Subcutaneous abdominal adipose tissue (tissue), 5 donors: ENCODE data around the gene CYP27A1.

Experiments
- H3K27ac ChIP-seq: one replicate; pipeline ENCODE4 v1.7.0; 2013; ENCODE audit warnings: low read depth, mild to moderate bottlenecking, inconsistent platforms, low read length, moderate library complexity
- H3K27me3 ChIP-seq, 5 donors: one replicate each; pipeline ENCODE4 v1.7.0; 2013; ENCODE audit warnings: low read length in 5 of 5, inconsistent platforms in 1 of 5; ENCODE audit not compliant: control insufficient read depth in 5 of 5, insufficient read depth in 4 of 5
- H3K36me3 ChIP-seq, 5 donors: one replicate each; pipeline ENCODE4 v1.7.0; 2013; ENCODE audit warnings: low read length in 5 of 5; ENCODE audit not compliant: control insufficient read depth in 5 of 5, insufficient read depth in 5 of 5
- H3K4me1 ChIP-seq, 5 donors: one replicate each; pipeline ENCODE4 v1.7.0; 2013; ENCODE audit warnings: low read length in 5 of 5, mild to moderate bottlenecking in 3 of 5, moderate library complexity in 1 of 5; ENCODE audit not compliant: control insufficient read depth in 5 of 5, insufficient read depth in 5 of 5
- H3K4me3 ChIP-seq, 5 donors: one replicate each; pipeline ENCODE4 v1.7.0; 2013; ENCODE audit warnings: low read length in 5 of 5, low read depth in 1 of 5
- H3K9ac ChIP-seq, 5 donors: one replicate each; pipeline ENCODE4 v1.7.0; 2013; ENCODE audit warnings: low read length in 5 of 5, mild to moderate bottlenecking in 4 of 5, moderate library complexity in 3 of 5
- H3K9me3 ChIP-seq, 5 donors: one replicate each; pipeline ENCODE4 v1.7.0; 2013; ENCODE audit warnings: low read length in 5 of 5; ENCODE audit not compliant: control insufficient read depth in 5 of 5
- donor health status: healthy.
- donor health status: healthy.
- donor health status: healthy.
- donor health status: healthy.
- donor health status: healthy.

CYP27A1 gene

DNA sequence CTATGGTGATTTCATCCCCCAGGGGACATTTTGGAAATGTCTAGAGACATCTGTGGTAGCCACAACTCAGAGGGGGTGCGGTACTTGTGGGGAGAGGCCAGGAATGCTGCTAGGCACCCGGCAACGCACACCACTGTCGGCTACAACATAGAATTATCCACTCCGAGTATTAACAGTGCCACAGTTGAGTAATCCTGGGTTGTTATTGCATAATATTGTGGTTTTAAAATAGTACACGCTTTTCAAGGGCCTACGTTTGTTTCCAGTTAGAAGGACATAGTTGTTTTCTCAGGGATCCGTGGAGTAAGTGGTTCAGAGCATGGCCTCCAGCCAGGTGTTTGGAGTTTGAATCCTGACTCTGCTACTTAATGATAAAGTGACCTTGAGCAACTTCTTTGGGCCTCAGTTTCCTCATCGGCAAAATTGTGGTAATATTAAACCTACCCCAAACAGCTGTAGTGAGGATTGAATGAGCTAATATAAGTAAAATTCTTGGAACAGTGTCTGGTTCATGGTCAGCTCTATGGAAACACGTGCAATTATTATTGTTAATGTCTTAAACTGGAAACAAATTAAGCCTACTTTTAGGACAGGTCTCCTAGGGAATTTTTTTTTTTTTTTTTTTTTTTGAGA, 24.5 kb downstream of the CYP27A1 start:
- H3K4me3 ChIP-seq, result peak overlapping the region in 2 of 5 donors; percentile 16 to 22
- peaks cover 0 to 10% (median 0%) of the 10 kb centered on the region in 5 donors for H3K9me3 ChIP-seq
- H3K27ac ChIP-seq, result peak overlapping the region; percentile 38
- no peaks in the 10 kb centered on the region for H3K27me3 ChIP-seq
- H3K4me1 ChIP-seq, result peaks cover 2 to 14% (median 10%) of the 10 kb centered on the region in 5 donors
- no peaks in the 10 kb centered on the region for H3K36me3 ChIP-seq
- H3K9ac ChIP-seq, result no peak overlapping the region

DNA sequence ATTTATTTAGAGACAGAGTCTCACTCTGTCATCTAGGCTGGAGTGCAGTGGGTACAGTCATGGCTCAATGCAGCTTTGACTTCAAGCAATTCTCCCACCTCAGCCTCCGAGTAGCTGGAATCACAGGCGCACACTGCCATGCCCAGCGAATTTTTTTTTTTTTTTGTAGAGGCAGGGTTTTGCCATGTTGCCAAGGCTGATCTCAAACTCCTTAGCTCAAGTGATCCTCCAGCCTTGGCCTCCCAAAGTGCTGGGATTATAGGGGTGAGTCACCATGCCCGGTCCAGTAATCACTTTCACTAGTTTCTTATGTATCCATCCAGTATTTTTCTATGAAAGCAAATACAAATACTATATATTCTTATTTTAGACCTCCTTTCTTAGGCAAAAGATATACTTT, 25.7 kb downstream of the CYP27A1 start:
- H3K27me3 ChIP-seq, result no peaks in the 10 kb centered on the region
- no peak overlapping the region for H3K27ac ChIP-seq
- no peak overlapping the region for H3K9ac ChIP-seq
- no peak overlapping the region for H3K4me3 ChIP-seq
- peaks cover 2 to 14% (median 10%) of the 10 kb centered on the region in 5 donors for H3K4me1 ChIP-seq
- peaks cover 0 to 10% (median 0%) of the 10 kb centered on the region in 5 donors for H3K9me3 ChIP-seq
- H3K36me3 ChIP-seq, result peaks cover 0 to 7% (median 5%) of the 10 kb centered on the region in 5 donors

DNA sequence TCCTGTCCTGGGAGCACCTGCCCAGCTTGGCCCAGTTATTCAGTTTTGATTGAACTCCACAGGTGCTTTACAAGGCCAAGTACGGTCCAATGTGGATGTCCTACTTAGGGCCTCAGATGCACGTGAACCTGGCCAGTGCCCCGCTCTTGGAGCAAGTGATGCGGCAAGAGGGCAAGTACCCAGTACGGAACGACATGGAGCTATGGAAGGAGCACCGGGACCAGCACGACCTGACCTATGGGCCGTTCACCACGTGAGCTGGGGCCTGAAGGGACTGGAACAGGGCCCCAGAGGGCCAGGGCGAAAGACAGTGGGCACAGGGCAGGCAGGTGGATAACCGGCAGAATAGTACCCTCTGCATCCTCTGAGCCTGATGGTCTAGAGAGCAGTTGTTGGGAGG, 27.6 kb downstream of the CYP27A1 start:
- Histone ChIP-seq H3K27ac (no peak overlapping the region), H3K9ac (no peak overlapping the region), H3K4me3 (no peak overlapping the region), H3K4me1 (peaks cover 2 to 14% (median 10%) of the 10 kb centered on the region in 5 donors), H3K27me3 (no peaks in the 10 kb centered on the region), H3K36me3 (peaks cover 0 to 25% (median 21%) of the 10 kb centered on the region in 5 donors), H3K9me3 (peaks cover 0 to 6% (median 0%) of the 10 kb centered on the region in 5 donors)

DNA sequence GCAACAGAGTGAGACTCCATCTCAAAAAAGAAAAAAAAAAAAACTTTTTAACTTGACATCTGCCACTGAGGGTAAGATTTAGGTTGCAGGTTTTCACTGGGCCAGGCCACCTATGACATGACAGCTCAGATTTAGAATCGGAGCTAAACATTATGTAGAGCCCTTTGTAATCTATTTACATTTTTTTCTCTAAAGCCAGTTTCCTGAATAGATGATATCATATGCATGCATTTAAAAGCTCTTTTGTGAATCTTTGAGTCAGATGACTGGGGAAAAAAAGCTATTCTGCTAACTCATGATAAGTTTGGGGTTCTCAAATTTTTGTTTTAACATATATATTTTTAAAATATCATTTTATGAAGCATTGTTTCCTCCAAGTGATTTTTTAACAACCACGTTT, 28.3 kb downstream of the CYP27A1 start:
- Histone ChIP-seq H3K27ac (no peak overlapping the region), H3K9me3 (no peaks in the 10 kb centered on the region), H3K36me3 (peaks cover 0 to 33% (median 29%) of the 10 kb centered on the region in 5 donors), H3K27me3 (no peaks in the 10 kb centered on the region), H3K9ac (no peak overlapping the region), H3K4me3 (no peak overlapping the region), H3K4me1 (peaks cover 2 to 13% (median 10%) of the 10 kb centered on the region in 5 donors)

DNA sequence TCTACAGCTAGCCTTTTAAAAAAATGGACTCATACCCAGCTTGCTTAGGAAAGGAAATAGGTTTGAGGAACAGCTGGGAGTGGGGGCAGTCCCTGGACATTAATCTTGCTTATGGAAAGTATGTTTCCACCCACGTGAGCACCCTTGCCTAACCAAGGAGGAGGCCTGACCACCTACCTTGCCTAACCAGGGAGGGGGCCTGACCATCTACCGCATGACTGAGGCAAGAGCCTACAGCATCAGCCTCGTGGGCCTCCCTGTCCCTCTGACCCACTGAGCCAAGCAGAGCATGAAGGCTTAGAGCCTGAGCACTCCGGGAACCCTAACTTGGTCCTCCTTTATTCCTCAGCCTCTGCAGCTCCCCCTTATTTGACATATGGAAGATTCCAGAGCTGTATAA, 29.4 kb downstream of the CYP27A1 start:
- Histone ChIP-seq H3K9ac (no peak overlapping the region), H3K36me3 (peaks cover 0 to 41% (median 36%) of the 10 kb centered on the region in 5 donors), H3K4me3 (no peak overlapping the region), H3K9me3 (no peaks in the 10 kb centered on the region), H3K4me1 (peaks cover 0 to 3% (median 3%) of the 10 kb centered on the region in 5 donors), H3K27me3 (no peaks in the 10 kb centered on the region), H3K27ac (no peak overlapping the region)

DNA sequence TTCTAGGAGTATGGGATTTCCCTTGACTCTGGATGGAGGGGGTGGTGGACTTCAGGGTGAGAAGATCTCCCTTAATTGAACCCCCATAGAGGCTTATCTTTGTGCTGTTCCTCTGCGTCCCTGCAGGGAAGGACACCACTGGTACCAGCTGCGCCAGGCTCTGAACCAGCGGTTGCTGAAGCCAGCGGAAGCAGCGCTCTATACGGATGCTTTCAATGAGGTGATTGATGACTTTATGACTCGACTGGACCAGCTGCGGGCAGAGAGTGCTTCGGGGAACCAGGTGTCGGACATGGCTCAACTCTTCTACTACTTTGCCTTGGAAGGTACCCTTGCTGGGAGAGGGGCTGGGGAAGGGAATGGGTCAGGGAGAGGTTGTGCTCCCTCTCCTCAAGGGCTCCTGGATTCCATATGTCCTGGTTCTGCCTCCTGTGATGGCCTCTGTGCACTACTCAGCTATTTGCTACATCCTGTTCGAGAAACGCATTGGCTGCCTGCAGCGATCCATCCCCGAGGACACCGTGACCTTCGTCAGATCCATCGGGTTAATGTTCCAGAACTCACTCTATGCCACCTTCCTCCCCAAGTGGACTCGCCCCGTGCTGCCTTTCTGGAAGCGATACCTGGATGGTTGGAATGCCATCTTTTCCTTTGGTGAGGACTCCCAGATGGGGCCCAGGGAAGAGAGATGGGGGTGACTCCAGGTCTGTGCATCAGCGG, 30.3 kb downstream of the CYP27A1 start:
- peaks cover 0 to 47% (median 39%) of the 10 kb centered on the region in 5 donors for H3K36me3 ChIP-seq
- no peak overlapping the region for H3K9ac ChIP-seq
- H3K9me3 ChIP-seq, result no peaks in the 10 kb centered on the region
- H3K4me3 ChIP-seq, result no peak overlapping the region
- H3K27me3 ChIP-seq, result no peaks in the 10 kb centered on the region
- H3K27ac ChIP-seq, result no peak overlapping the region
- no peaks in the 10 kb centered on the region for H3K4me1 ChIP-seq

DNA sequence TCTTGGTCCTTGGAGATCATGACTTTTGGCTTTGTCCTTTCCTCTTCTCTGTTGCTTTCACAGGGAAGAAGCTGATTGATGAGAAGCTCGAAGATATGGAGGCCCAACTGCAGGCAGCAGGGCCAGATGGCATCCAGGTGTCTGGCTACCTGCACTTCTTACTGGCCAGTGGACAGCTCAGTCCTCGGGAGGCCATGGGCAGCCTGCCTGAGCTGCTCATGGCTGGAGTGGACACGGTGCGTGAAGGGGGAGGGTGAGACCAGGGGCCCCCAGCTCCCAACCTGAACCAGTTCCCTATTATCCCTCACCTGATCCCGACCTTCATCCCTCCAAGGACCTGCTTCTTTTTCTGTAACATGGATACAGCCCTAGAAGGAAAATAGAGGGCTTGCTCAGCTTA, 30.9 kb downstream of the CYP27A1 start:
- H3K36me3 ChIP-seq, result peaks cover 0 to 52% (median 43%) of the 10 kb centered on the region in 5 donors
- H3K4me3 ChIP-seq, result no peak overlapping the region
- H3K9me3 ChIP-seq, result no peaks in the 10 kb centered on the region
- no peaks in the 10 kb centered on the region for H3K27me3 ChIP-seq
- no peak overlapping the region for H3K9ac ChIP-seq
- H3K4me1 ChIP-seq, result no peaks in the 10 kb centered on the region
- no peak overlapping the region for H3K27ac ChIP-seq

DNA sequence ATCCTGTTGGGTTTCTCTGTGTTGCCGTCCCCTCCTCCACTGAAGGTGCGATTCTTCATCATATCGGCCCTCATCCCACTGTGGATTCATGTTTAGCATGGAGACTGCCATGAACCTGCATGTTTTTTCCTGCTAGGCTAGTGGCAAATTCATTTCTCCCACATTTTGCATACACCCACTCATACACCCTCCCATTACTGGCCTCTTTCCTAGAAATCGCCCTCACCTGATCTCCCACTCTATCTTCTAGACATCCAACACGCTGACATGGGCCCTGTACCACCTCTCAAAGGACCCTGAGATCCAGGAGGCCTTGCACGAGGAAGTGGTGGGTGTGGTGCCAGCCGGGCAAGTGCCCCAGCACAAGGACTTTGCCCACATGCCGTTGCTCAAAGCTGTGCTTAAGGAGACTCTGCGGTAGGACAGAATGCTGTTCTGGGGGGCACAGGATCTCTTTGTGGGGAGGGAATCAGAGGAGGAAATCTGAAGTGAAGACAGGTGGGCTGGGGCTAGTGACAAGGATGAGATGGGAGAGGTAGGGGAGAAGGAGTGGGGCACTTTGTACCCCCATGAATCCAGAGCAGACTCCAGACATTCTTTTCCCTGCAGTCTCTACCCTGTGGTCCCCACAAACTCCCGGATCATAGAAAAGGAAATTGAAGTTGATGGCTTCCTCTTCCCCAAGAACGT, 32.0 kb downstream of the CYP27A1 start:
- H3K4me1 ChIP-seq, result no peaks in the 10 kb centered on the region
- H3K4me3 ChIP-seq, result no peak overlapping the region
- H3K9me3 ChIP-seq, result no peaks in the 10 kb centered on the region
- no peaks in the 10 kb centered on the region for H3K27me3 ChIP-seq
- H3K36me3 ChIP-seq, result peaks cover 0 to 61% (median 50%) of the 10 kb centered on the region in 5 donors
- H3K9ac ChIP-seq, result no peak overlapping the region
- no peak overlapping the region for H3K27ac ChIP-seq

DNA sequence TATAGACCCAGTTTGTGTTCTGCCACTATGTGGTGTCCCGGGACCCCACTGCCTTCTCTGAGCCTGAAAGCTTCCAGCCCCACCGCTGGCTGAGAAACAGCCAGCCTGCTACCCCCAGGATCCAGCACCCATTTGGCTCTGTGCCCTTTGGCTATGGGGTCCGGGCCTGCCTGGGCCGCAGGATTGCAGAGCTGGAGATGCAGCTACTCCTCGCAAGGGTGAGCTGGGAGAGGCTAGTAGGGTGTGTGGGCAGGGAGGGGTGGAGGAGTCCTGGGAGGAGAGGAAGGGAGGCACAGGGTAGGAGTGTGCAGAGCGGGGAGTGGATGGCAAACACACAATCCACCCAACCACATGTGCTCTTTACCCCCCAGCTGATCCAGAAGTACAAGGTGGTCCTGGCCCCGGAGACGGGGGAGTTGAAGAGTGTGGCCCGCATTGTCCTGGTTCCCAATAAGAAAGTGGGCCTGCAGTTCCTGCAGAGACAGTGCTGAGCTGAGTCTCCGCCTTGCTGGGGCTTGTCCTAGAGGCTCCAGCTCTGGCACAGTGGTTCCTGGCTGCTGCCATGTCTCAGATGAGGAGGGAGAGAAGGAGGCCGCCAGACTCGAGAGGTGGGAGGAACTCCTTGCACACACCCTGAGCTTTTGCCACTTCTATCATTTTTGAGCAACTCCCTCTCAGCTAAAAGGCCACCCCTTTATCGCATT, 32.7 kb downstream of the CYP27A1 start:
- H3K4me1 ChIP-seq, result no peaks in the 10 kb centered on the region
- H3K9ac ChIP-seq, result no peak overlapping the region
- no peak overlapping the region for H3K4me3 ChIP-seq
- H3K9me3 ChIP-seq, result no peaks in the 10 kb centered on the region
- no peak overlapping the region for H3K27ac ChIP-seq
- H3K27me3 ChIP-seq, result no peaks in the 10 kb centered on the region
- peaks cover 0 to 61% (median 50%) of the 10 kb centered on the region in 5 donors for H3K36me3 ChIP-seq
